ENCODE measurements around the gene UBA1. TPM values are rescaled to one million over a fixed set of nuclear protein-coding genes. Genes with fewer than 3 reads are reported as not detected.

The UBA1 gene
- total and polyA plus RNA-seq, 2 donors (not counting 3 experiments of a cell fraction or from before 2014, with no cell fraction given) = 237 to 297 TPM

DNA sequence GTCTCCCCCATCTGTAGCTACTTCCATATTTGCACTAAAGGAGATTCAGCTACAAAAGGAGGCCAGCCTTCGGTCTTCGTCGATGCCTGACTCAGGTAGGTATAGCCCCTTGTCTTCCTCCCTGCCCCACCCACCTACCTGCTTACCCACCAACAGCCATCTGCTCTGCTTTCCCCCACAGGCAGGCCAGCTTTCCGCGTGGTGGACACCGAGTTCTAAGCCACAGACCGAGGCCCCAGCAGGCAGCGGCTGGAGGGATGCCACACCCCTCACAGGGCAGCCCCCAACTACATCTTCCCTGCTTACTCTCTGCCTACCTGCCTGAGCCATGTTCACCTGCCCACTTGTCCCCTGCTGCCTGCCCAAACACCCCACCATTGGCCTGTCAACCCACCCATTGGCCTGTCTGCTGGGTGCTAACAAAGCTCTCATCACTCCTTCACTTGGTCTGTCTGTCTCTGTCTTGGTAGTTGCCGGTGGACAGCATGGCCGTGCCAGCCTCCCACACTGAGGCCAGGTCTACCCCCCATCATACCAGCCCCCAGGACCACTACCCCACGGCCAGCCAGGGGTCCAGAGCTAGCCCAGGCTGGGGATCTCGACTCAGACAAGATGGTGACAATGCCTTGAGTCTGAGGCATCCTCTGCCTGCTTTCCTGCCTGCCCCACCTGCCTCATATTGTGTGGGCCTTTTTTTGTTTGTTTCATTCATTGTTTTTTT, 35.1 kb downstream of the UBA1 start:
- no peak for FAIRE-seq
- H3K9me1 ChIP-seq (replicated peaks; ENCODE audit: control insufficient read depth, extremely low read depth, insufficient read depth, low read length) = no peaks in the 10 kb centered on the region
- H3K4me3 ChIP-seq (replicated peaks in 1 of 3; ENCODE audit: insufficient read depth in 1 of 3, low read depth in 1 of 3, low read length in 3 of 3) = no peak overlapping the region
- H3K36me3 ChIP-seq (ENCODE audit: control insufficient read depth in 2 of 2, extremely low read depth in 1 of 2, insufficient read depth in 2 of 2, low read length in 2 of 2) = peaks cover 8 to 32% of the 10 kb centered on the region in 2 experiments
- intact Hi-C loops (cut with micrococcal nuclease) (no loop called here), dilution Hi-C loops (cut with MboI; ENCODE audit: extremely low pct_ligation_motif_present, low sequenced_read_pairs) (no loop called here)
- TSS peak; percentile 7 for BruUV-seq (replicated peaks)
- no peak overlapping the region for H3K27ac ChIP-seq (ENCODE audit: insufficient read depth, low read depth, low read length)
- peaks cover 3% of the 10 kb centered on the region for H3K4me1 ChIP-seq (ENCODE audit: control insufficient read depth, extremely low read depth, insufficient read depth, low read length)
- no peak for DNase-seq (ENCODE audit: low read depth, low spot score)
- no peak overlapping the region for H3K4me2 ChIP-seq (ENCODE audit: insufficient read depth, low read length)
- no peak overlapping the region for H3K9ac ChIP-seq (replicated peaks; ENCODE audit: extremely low read depth, insufficient read depth, low read length)
- H3K27me3 ChIP-seq (ENCODE audit: control insufficient read depth in 2 of 2, insufficient read depth in 2 of 2, low read length in 2 of 2) = no peaks in the 10 kb centered on the region
- no peaks in the 10 kb centered on the region for H4K20me1 ChIP-seq (replicated peaks; ENCODE audit: control insufficient read depth, extremely low read depth, insufficient read depth, low read length)
- H2AFZ ChIP-seq (ENCODE audit: low read depth, low read length) = no peak overlapping the region
- ChIA-PET CTCF (no interaction called here), POLR2A (no interaction called here)
- TF ChIP-seq EZH2 (IDR thresholded peaks at IDR 0.05; ENCODE audit: borderline replicate concordance, low read depth, low read length, severe bottlenecking) (no peak), MYC (IDR thresholded peaks at IDR 0.05; ENCODE audit: low read depth, low read length) (no peak), FOS (IDR thresholded peaks at IDR 0.05; ENCODE audit: borderline replicate concordance, insufficient read depth, low read length) (no peak), POLR2A (IDR thresholded peaks at IDR 0.05; ENCODE audit: low read depth, low read length) (no peak), POLR2AphosphoS5 (IDR thresholded peaks at IDR 0.05; ENCODE audit: insufficient read depth, low read depth, low read length) (no peak), JUN (IDR thresholded peaks at IDR 0.05; ENCODE audit: borderline replicate concordance, insufficient read depth, insufficient read length, low read depth) (no peak), GATA2 (IDR thresholded peaks at IDR 0.05; ENCODE audit: insufficient read depth, insufficient read length, low read depth, low read length) (no peak)
- TF ChIP-seq, protein P1, sequence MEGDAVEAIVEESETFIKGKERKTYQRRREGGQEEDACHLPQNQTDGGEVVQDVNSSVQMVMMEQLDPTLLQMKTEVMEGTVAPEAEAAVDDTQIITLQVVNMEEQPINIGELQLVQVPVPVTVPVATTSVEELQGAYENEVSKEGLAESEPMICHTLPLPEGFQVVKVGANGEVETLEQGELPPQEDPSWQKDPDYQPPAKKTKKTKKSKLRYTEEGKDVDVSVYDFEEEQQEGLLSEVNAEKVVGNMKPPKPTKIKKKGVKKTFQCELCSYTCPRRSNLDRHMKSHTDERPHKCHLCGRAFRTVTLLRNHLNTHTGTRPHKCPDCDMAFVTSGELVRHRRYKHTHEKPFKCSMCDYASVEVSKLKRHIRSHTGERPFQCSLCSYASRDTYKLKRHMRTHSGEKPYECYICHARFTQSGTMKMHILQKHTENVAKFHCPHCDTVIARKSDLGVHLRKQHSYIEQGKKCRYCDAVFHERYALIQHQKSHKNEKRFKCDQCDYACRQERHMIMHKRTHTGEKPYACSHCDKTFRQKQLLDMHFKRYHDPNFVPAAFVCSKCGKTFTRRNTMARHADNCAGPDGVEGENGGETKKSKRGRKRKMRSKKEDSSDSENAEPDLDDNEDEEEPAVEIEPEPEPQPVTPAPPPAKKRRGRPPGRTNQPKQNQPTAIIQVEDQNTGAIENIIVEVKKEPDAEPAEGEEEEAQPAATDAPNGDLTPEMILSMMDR (IDR thresholded peaks at IDR 0.05; ENCODE audit: extremely low read depth in 1 of 2, insufficient read depth in 1 of 2, low read depth in 1 of 2, low read length in 2 of 2) = no peak
- TF ChIP-seq, protein P2, sequence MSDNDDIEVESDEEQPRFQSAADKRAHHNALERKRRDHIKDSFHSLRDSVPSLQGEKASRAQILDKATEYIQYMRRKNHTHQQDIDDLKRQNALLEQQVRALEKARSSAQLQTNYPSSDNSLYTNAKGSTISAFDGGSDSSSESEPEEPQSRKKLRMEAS (IDR thresholded peaks at IDR 0.05; ENCODE audit: insufficient read depth, insufficient read length) = no peak
- H3K9me3 ChIP-seq (replicated peaks; ENCODE audit: control insufficient read depth, insufficient read depth, low read length) = no peaks in the 10 kb centered on the region
- no peaks in the 10 kb centered on the region for H3K79me2 ChIP-seq (ENCODE audit: control insufficient read depth, insufficient read depth, low read length)

All from endothelial cell of umbilical vein (primary cell).